ENCODE results near the gene TMEM138. TPM values are rescaled to one million over a fixed set of nuclear protein-coding genes. Genes with fewer than 3 reads are reported as not detected.

The TMEM138 gene
- total RNA-seq, 1 experiment from 2014 or later, result 43.6 TPM

DNA sequence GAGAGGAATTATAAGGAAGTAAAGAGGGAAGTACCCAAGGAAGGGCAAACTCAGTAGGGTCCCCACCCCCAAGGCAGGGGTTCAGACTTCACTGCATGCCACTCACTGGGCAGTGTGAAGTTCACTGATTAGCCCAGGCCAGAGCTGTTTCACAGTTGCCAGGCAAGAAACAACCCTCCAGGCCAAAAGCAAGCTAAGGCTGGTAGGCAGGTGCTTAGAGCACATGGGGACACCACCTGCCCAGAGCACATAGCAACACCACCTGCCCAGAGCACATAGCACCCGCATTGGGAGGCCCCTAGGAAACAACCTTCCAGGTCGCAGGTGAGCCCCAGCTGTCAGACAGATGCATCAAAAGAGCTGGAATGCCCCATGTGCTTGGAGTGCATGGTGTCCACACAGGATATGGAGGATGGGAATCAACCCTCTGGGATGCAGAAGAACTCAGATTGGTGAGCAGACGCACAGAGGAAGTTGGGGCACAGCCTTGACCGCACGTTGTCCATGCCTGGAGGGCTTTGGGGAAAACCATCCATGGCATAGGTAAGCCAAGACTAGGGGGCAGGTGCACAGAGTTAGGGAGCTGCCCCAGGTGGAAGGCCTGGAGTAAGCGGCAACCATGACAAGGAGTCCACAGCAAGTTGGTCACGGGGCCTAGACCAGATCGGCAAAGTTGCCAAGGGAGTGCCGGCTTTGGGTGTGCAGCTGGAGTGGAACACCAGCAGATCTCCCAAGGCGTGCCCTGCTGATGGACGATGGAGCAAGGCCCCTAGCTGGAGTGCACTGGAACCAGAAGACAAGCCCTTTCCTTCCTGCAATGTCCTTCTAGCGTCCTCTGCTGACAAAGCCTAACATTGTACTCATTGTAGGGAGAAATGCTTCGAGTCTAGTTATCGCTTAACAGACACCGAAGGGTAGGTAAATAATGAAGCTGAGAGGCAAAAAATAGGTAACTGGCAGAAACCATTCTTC is 22.4 kb downstream of the TMEM138 start:
- DNase-seq, result peak; percentile 44

More for the DNA sequence above, 22.4 kb downstream of the TMEM138 start:
- Histone ChIP-seq H2AFZ (ENCODE audit: low read length) (no peak overlapping the region), H3T11ph (ENCODE audit: low read length) (no peak overlapping the region), H3K27ac (ENCODE audit: insufficient read length, low read depth, low read length) (no peak overlapping the region), H3K23me2 (ENCODE audit: insufficient read length, low read depth, low read length, poor library complexity, severe bottlenecking) (no peaks in the 10 kb centered on the region), H2AK5ac (ENCODE audit: insufficient read length, low read length) (no peak overlapping the region), H3K4ac (ENCODE audit: low read depth, low read length) (no peak overlapping the region), H3K18ac (ENCODE audit: insufficient read length, low read depth, low read length) (no peak overlapping the region), H3K27me3 (ENCODE audit: insufficient read depth, low read length) (no peaks in the 10 kb centered on the region), H4K20me1 (ENCODE audit: control insufficient read depth, insufficient read depth, insufficient read length) (no peaks in the 10 kb centered on the region), H2BK15ac (ENCODE audit: low read depth, low read length) (no peak overlapping the region), H3K79me2 (ENCODE audit: insufficient read depth, low read length) (no peaks in the 10 kb centered on the region), H3K4me1 (ENCODE audit: insufficient read depth, low read length) (no peaks in the 10 kb centered on the region), H4K5ac (ENCODE audit: insufficient read length, low read depth, low read length) (no peak overlapping the region), H2BK12ac (ENCODE audit: insufficient read length, low read depth, low read length) (no peak overlapping the region), H3K56ac (ENCODE audit: insufficient read length, low read depth, low read length) (no peak overlapping the region), H3K9ac (ENCODE audit: extremely low read depth, insufficient read length, low read length) (no peak overlapping the region), H3K4me2 (ENCODE audit: insufficient read depth, insufficient read length, low read length) (no peak overlapping the region), H3K23ac (ENCODE audit: insufficient read length, low read depth, low read length) (no peak overlapping the region), H2BK5ac (ENCODE audit: insufficient read length, low read length) (no peak overlapping the region), H3K14ac (ENCODE audit: insufficient read depth, low read length) (no peak overlapping the region), H3K79me1 (ENCODE audit: insufficient read depth, low read depth, low read length, poor library complexity, severe bottlenecking) (no peaks in the 10 kb centered on the region), H4K91ac (ENCODE audit: insufficient read length, low read depth, low read length) (no peak overlapping the region), H2BK120ac (ENCODE audit: low read depth, low read length, poor library complexity, severe bottlenecking) (no peak overlapping the region), H3K9me3 (ENCODE audit: control insufficient read depth, low read depth, low read length) (no peaks in the 10 kb centered on the region), H2BK20ac (ENCODE audit: low read depth, low read length, poor library complexity, severe bottlenecking) (no peak overlapping the region), H4K8ac (replicated peaks; ENCODE audit: insufficient read length, low read depth, low read length) (no peak overlapping the region)
- H3K36me3 Mint-ChIP-seq (ENCODE audit: insufficient read depth in 1 of 3, low read depth in 3 of 3), result peaks cover 0 to under 1% (median 0%) of the 10 kb centered on the region in 3 experiments; a peak in 1 of 7 replicates
- H3K4me1 Mint-ChIP-seq, result peaks cover 5% of the 10 kb centered on the region in 2 experiments; a peak in 3 of 4 replicates
- H3K27ac Mint-ChIP-seq, result no peak overlapping the region
- peaks cover 6% of the 10 kb centered on the region for H3K27me3 Mint-ChIP-seq (ENCODE audit: low read depth)
- no CpG with 5 or more reads among the region's 15 CpGs for WGBS (ENCODE audit: extremely low coverage, insufficient read length, low lambda C conversion rate)
- peaks cover 0 to 1% of the 10 kb centered on the region in 2 experiments; a peak in 1 of 5 replicates for H3K9me3 Mint-ChIP-seq
- no peak overlapping the region for H3K4me3 Mint-ChIP-seq
- TF ChIP-seq CTCF (conservative IDR thresholded peaks at IDR 0.05), result peak; percentile 55; the same call in 2 of the 3 replicates
